Suprapubic skin (tissue), 4 donors: ENCODE measurements around the gene MINPP1. TPM values are rescaled to one million over a fixed set of nuclear protein-coding genes. Genes with fewer than 3 reads are reported as not detected.

Source experiments
- DNase-seq, 2 donors: peaks; one replicate each; pipeline ENCODE4 v3.0.0-alpha.2; 2019; ENCODE audit warnings: low spot score in 2 of 2
- H3K27ac ChIP-seq: fragments of 200-600 bp; sonication (generic); one replicate; pipeline ENCODE4 v1.5.1; 2019
- H3K27me3 ChIP-seq: fragments of 200-600 bp; sonication (generic); one replicate; pipeline ENCODE4 v1.5.1; 2019
- H3K36me3 ChIP-seq: fragments of 200-600 bp; sonication (generic); one replicate; pipeline ENCODE4 v1.5.1; 2019
- H3K4me1 ChIP-seq: fragments of 200-600 bp; sonication (generic); one replicate; pipeline ENCODE4 v1.5.1; 2019
- H3K4me3 ChIP-seq: fragments of 200-600 bp; sonication (generic); one replicate; pipeline ENCODE4 v1.5.1; 2019; ENCODE audit warnings: mild to moderate bottlenecking
- H3K9me3 ChIP-seq: fragments of 200-600 bp; sonication (generic); one replicate; pipeline ENCODE4 v1.5.1; 2019
- EP300 ChIP-seq: sonication (generic); formaldehyde crosslinking; IDR thresholded peaks from one replicate; pipeline ENCODE4 v1.6.1; 2017; ENCODE audit warnings: antibody characterized with exemption
- POLR2A ChIP-seq, 2 donors: fragments of 450-650 bp; IDR thresholded peaks; one replicate each; pipeline ENCODE4 v1.6.1; 2017; ENCODE audit warnings: antibody characterized with exemption in 2 of 2, mild to moderate bottlenecking in 2 of 2, moderate library complexity in 2 of 2
- POLR2AphosphoS5 ChIP-seq, 3 donors: sonication (generic); formaldehyde crosslinking; IDR thresholded peaks; one replicate each; pipeline ENCODE4 v1.6.1; 2017; ENCODE audit warnings: antibody characterized with exemption in 3 of 3
- WGBS: methylation state at CpG from one replicate; pipeline ENCODE4 v1.1.5; 2018; 5-methylcytosine and 5-hydroxymethylcytosine counted together
- total RNA-seq, 4 donors: library from RNA; depleted of rRNA; stranded (reverse); fragments of >200 nt; gene quantifications; one replicate each; pipeline ENCODE4 v1.1.0, GENCODE V29; 2016
- TF ChIP-seq, protein P1 (sequence below), 2 donors: fragments of 200-600 bp in 1 of 2; fragments of 450-650 bp in 1 of 2; sonication (generic) in 1 of 2; IDR thresholded peaks; one replicate each; pipeline ENCODE4 v1.5.1; 2016 to 2019; ENCODE audit warnings: antibody characterized with exemption in 2 of 2, mild to moderate bottlenecking in 1 of 2, moderate library complexity in 1 of 2

Gene MINPP1
- total RNA-seq, 4 donors from 2014 or later = 7.7 to 19.3 (median 15.2) TPM

DNA sequence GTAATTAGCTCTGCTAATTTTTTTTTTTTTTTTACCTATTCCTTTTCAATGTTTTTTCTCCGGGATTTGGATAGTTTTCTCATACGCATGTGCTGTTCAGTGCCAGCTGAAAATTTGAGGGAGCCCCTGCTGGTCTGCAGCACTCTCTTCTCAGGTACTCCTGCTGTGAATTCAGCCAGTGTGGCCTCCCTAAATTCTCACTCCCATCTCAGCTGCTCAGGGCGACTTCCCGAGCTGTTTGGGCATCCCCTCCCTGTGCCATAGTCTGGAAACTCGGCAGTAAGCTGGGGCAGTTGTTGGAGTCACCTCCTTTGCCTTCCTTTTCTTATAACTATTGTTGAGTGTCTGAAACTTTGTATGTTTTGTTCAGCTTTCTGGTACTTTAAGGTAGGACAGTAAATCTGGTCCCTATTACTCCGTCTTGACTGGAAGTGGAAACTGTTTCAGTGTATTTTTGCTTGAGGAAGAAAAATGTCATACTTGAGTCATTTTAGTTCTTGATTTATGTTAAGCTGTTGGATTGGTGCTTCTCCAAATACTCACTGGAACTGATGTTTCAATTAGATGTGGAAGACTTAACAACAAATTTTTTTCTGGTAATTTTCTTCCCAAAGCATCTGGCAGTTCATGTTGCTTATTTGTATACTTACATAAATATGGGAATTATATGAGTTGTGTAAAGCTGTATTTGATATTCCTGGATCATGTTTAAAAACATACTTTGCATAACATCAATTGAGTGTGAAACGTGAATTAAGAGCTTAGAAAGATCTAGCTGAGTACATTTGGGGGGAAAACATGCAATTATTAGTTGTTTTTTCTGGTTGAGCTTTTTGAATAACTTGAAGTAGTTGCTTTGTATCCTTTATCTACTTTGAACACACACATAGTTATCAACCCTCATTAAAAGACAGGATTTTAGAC lies 33.7 kb downstream of the MINPP1 start:
- H3K4me3 ChIP-seq = no peak overlapping the region
- WGBS = 73% methylated on average over 7 of the region's 7 CpGs
- TF ChIP-seq EP300 (no peak), POLR2AphosphoS5 (IDR thresholded peaks at IDR 0.05) (no peak), POLR2A (IDR thresholded peaks at IDR 0.05) (no peak)
- TF ChIP-seq, protein P1, sequence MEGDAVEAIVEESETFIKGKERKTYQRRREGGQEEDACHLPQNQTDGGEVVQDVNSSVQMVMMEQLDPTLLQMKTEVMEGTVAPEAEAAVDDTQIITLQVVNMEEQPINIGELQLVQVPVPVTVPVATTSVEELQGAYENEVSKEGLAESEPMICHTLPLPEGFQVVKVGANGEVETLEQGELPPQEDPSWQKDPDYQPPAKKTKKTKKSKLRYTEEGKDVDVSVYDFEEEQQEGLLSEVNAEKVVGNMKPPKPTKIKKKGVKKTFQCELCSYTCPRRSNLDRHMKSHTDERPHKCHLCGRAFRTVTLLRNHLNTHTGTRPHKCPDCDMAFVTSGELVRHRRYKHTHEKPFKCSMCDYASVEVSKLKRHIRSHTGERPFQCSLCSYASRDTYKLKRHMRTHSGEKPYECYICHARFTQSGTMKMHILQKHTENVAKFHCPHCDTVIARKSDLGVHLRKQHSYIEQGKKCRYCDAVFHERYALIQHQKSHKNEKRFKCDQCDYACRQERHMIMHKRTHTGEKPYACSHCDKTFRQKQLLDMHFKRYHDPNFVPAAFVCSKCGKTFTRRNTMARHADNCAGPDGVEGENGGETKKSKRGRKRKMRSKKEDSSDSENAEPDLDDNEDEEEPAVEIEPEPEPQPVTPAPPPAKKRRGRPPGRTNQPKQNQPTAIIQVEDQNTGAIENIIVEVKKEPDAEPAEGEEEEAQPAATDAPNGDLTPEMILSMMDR (IDR thresholded peaks at IDR 0.05) = no peak
- peaks cover 5% of the 10 kb centered on the region for H3K36me3 ChIP-seq
- H3K27me3 ChIP-seq = no peaks in the 10 kb centered on the region
- no peak for DNase-seq
- no peak overlapping the region for H3K27ac ChIP-seq
- H3K4me1 ChIP-seq = no peaks in the 10 kb centered on the region
- H3K9me3 ChIP-seq = no peaks in the 10 kb centered on the region

DNA sequence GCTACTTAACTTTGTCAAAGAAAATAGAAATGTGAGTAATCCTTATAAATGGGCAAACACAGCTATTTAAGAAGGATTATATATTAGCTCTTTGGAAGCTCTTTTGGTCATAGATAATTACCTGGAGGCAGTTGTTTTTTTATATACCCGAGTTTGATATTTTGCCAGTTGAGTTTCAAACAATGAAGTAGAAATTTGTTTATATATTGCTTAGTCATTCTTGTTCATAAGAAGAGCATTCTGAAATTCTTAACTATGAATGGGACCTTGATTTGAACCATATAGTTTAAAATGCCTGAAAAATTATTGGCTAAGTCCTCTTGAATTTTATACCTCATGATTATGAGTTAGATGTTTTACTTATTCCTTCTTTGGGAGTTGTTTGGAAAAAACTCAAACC lies 36.4 kb downstream of the MINPP1 start:
- H3K27me3 ChIP-seq = no peaks in the 10 kb centered on the region
- no peak overlapping the region for H3K27ac ChIP-seq
- H3K9me3 ChIP-seq = no peaks in the 10 kb centered on the region
- no peaks in the 10 kb centered on the region for H3K4me1 ChIP-seq
- no peak for DNase-seq
- peaks cover 10% of the 10 kb centered on the region for H3K36me3 ChIP-seq
- H3K4me3 ChIP-seq = no peak overlapping the region
- TF ChIP-seq EP300 (no peak), POLR2AphosphoS5 (IDR thresholded peaks at IDR 0.05) (no peak), POLR2A (IDR thresholded peaks at IDR 0.05) (no peak)
- TF ChIP-seq, protein P1 (IDR thresholded peaks at IDR 0.05) = no peak
- 47% methylated on average over 1 of the region's 1 CpG for WGBS

DNA sequence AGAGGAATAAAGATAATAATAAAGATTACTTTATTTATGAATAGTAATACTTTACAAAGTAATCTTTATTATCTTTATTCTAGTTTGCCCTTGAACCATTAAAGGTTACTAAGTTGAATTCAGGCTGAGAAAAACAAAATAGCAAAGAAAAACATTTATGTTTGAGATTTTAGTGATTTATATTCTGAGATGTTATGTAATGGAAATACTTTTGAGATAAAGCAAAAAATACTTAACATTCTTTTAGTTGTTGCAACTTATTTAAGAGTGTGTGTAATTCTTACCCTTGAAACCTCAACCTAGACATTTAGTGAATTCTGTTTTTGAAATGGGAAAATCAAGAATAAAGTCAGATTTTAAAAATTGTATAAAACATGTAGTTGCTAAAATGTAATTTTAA lies 40.0 kb downstream of the MINPP1 start:
- H3K4me1 ChIP-seq = no peaks in the 10 kb centered on the region
- TF ChIP-seq POLR2AphosphoS5 (IDR thresholded peaks at IDR 0.05) (no peak), EP300 (no peak), POLR2A (IDR thresholded peaks at IDR 0.05) (no peak)
- TF ChIP-seq, protein P1 (IDR thresholded peaks at IDR 0.05) = no peak
- H3K27me3 ChIP-seq = no peaks in the 10 kb centered on the region
- H3K36me3 ChIP-seq = peaks cover 16% of the 10 kb centered on the region
- H3K9me3 ChIP-seq = no peaks in the 10 kb centered on the region
- H3K4me3 ChIP-seq = no peak overlapping the region
- DNase-seq = no peak
- no peak overlapping the region for H3K27ac ChIP-seq

DNA sequence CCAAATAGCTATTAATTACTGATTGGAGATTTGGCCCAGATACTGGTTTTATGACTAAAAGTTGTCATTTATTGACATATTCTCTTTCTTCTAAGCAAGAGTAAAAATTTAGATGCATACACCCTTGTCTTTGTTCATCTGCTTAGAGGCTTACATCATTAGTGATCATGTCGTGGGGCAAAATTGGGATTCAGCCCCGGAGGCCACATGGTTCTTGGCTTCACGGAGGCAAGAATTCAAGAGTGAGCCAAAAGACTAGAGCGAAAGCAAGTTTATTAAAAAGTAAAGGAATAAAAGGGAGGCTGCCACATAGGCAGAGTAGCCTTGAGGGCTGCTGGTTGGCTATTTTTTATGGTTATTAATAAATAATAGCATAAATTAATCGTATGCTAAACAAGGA lies 41.1 kb downstream of the MINPP1 start:
- 53% methylated on average over 5 of the region's 5 CpGs for WGBS
- DNase-seq = no peak
- Histone ChIP-seq H3K27me3 (no peaks in the 10 kb centered on the region), H3K9me3 (no peaks in the 10 kb centered on the region), H3K36me3 (peaks cover 16% of the 10 kb centered on the region), H3K4me3 (no peak overlapping the region), H3K27ac (no peak overlapping the region), H3K4me1 (no peaks in the 10 kb centered on the region)
- no peak for TF ChIP-seq POLR2A (IDR thresholded peaks at IDR 0.05)
- no peak for TF ChIP-seq POLR2AphosphoS5 (IDR thresholded peaks at IDR 0.05)
- TF ChIP-seq, protein P1 (IDR thresholded peaks at IDR 0.05) = no peak
- TF ChIP-seq EP300 = no peak

DNA sequence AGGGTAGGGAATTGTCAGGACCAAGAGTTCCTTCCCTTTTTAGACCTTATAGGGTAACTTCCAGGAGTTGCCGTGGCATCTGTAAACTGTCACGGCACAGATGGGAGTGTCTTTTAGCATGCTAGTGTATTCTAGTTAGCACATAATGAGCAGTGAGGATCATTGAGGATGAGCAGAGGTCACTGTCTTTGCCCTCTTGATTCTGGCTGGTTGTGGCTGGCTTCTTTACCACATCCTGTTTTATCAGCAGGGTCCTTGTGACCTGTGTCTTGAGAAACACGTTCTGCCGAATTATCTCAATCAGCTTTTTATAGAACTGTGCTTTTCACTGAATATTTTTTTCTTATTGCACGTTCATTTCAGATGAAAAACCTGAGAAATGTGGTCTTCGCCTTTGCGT lies 41.5 kb downstream of the MINPP1 start:
- H3K27ac ChIP-seq = no peak overlapping the region
- no peak for DNase-seq
- WGBS = 80% methylated on average over 7 of the region's 7 CpGs

More for the DNA sequence above, 41.5 kb downstream of the MINPP1 start:
- Histone ChIP-seq H3K27me3 (no peaks in the 10 kb centered on the region), H3K4me3 (no peak overlapping the region), H3K4me1 (no peaks in the 10 kb centered on the region), H3K9me3 (no peaks in the 10 kb centered on the region), H3K36me3 (peaks cover 16% of the 10 kb centered on the region)
- TF ChIP-seq POLR2AphosphoS5 (IDR thresholded peaks at IDR 0.05) (no peak), EP300 (no peak), POLR2A (IDR thresholded peaks at IDR 0.05) (no peak)
- TF ChIP-seq, protein P1 (IDR thresholded peaks at IDR 0.05) = no peak
